IMR-90 (cell line): ENCODE results near the gene SH3BP4. TPM values are rescaled to one million over a fixed set of nuclear protein-coding genes. Genes with fewer than 3 reads are reported as not detected.

Experiments
- ATAC-seq: fragments of 200-7000 bp; cut with Tn5 transposase; 2 replicates; pipeline ENCODE4 v1.9.1; 2020; ENCODE audit warnings: low read depth, mild to moderate bottlenecking, moderate library complexity
- BruUV-seq: library from RNA; stranded (reverse); fragments of 400-500 nt; replicated peaks from 2 replicates; lab custom pipeline; 2021; lab: Mats Ljungman, UMichigan
- CTCF ChIA-PET: fragments of 300-600 bp; formaldehyde crosslinking; extraction: SDS; loops from one replicate; lab custom pipeline; 2021; ENCODE audit warnings: antibody characterized with exemption; lab: Yijun Ruan, JAX
- POLR2A ChIA-PET: fragments of 300-600 bp; sonication (Branson Sonifier 250); formaldehyde crosslinking; loops from one replicate; lab custom pipeline; 2022; ENCODE audit warnings: antibody characterized with exemption; ENCODE audit not compliant: unreplicated experiment; lab: Charles Lee
- DNase-seq: peaks from one replicate; pipeline ENCODE4 v3.0.0; 2013
- H2AFZ ChIP-seq: replicated peaks from 2 replicates; pipeline ENCODE3; 2013; ENCODE audit warnings: low read length, mild to moderate bottlenecking; ENCODE audit not compliant: poor library complexity
- H2AK5ac ChIP-seq: 2 replicates; pipeline ENCODE4 v1.6.1; 2013; ENCODE audit warnings: low read depth, low read length, inconsistent platforms
- H2AK9ac ChIP-seq: replicated peaks from 2 replicates; pipeline ENCODE3; 2013; ENCODE audit warnings: mild to moderate bottlenecking, low read depth, low read length, moderate library complexity; ENCODE audit not compliant: poor library complexity
- H2BK120ac ChIP-seq: 2 replicates; pipeline ENCODE4 v1.6.1; 2013; ENCODE audit warnings: low read depth, low read length, inconsistent platforms
- H2BK15ac ChIP-seq: 3 replicates; pipeline ENCODE4 v1.6.1; 2013; ENCODE audit warnings: low read depth, low read length, inconsistent platforms
- H2BK20ac ChIP-seq: 2 replicates; pipeline ENCODE4 v1.6.1; 2013; ENCODE audit warnings: low read depth, mild to moderate bottlenecking, inconsistent platforms, low read length, moderate library complexity
- H2BK5ac ChIP-seq: 2 replicates; pipeline ENCODE4 v1.6.1; 2013; ENCODE audit warnings: mild to moderate bottlenecking, low read depth, low read length, inconsistent platforms; ENCODE audit not compliant: poor library complexity, severe bottlenecking
- H3K14ac ChIP-seq: replicated peaks from 2 replicates; pipeline ENCODE4 v1.6.1; 2013; ENCODE audit warnings: low read depth, low read length, inconsistent platforms
- H3K18ac ChIP-seq: 2 replicates; pipeline ENCODE4 v1.6.1; 2013; ENCODE audit warnings: low read depth, low read length, control low read depth
- H3K23ac ChIP-seq: 2 replicates; pipeline ENCODE4 v1.6.1; 2013; ENCODE audit warnings: low read depth, low read length, inconsistent platforms
- H3K27ac ChIP-seq: 2 replicates; pipeline ENCODE4 v1.5.1; 2013; ENCODE audit warnings: mild to moderate bottlenecking, control low read depth, low read length; ENCODE audit not compliant: insufficient read depth
- H3K27me3 ChIP-seq: 2 replicates; pipeline ENCODE4 v1.6.1; 2013; ENCODE audit warnings: low read length; ENCODE audit not compliant: control insufficient read depth, insufficient read depth
- H3K36me3 ChIP-seq: 2 replicates; pipeline ENCODE4 v1.6.1; 2013; ENCODE audit warnings: low read length, mixed read lengths; ENCODE audit not compliant: control insufficient read depth, insufficient read depth
- H3K4ac ChIP-seq: 2 replicates; pipeline ENCODE4 v1.6.1; 2013; ENCODE audit warnings: low read depth, low read length, inconsistent platforms
- H3K4me1 ChIP-seq: 2 replicates; pipeline ENCODE4 v1.6.1; 2013; ENCODE audit warnings: low read length, mixed read lengths; ENCODE audit not compliant: control insufficient read depth, insufficient read depth
- H3K4me2 ChIP-seq: 2 replicates; pipeline ENCODE4 v1.6.1; 2013; ENCODE audit warnings: low read depth, mild to moderate bottlenecking, control low read depth, low read length, moderate library complexity
- H3K4me3 ChIP-seq: 2 replicates; pipeline ENCODE4 v1.5.1; 2013; ENCODE audit warnings: low read depth, mild to moderate bottlenecking, control low read depth, low read length, moderate library complexity; ENCODE audit not compliant: insufficient read depth
- H3K56ac ChIP-seq: 2 replicates; pipeline ENCODE4 v1.6.1; 2013; ENCODE audit warnings: low read length, inconsistent platforms; ENCODE audit not compliant: insufficient read depth; ENCODE audit errors: extremely low read depth
- H3K79me1 ChIP-seq, 2 experiments: 2 replicates each; pipeline ENCODE4 v1.6.1; 2013; ENCODE audit warnings: low read length in 2 of 2, inconsistent platforms in 1 of 2, low read depth in 1 of 2
- H3K9ac ChIP-seq: 2 replicates; pipeline ENCODE4 v1.6.1; 2013; ENCODE audit warnings: low read depth, low read length, control low read depth
- H3K9me1 ChIP-seq: 2 replicates; pipeline ENCODE4 v1.6.1; 2013; ENCODE audit warnings: low read length, inconsistent platforms; ENCODE audit not compliant: insufficient read depth
- H3K9me3 ChIP-seq: 2 replicates; pipeline ENCODE4 v1.6.1; 2013; ENCODE audit warnings: low read length; ENCODE audit not compliant: control insufficient read depth, insufficient read depth
- H4K20me1 ChIP-seq: 2 replicates; pipeline ENCODE4 v1.6.1; 2013; ENCODE audit warnings: low read length, inconsistent platforms; ENCODE audit not compliant: insufficient read depth
- H4K5ac ChIP-seq: 2 replicates; pipeline ENCODE4 v1.6.1; 2013; ENCODE audit warnings: mild to moderate bottlenecking, low read depth, low read length, control low read depth
- H4K8ac ChIP-seq, 2 experiments: 2 replicates each; pipeline ENCODE4 v1.6.1; 2013; ENCODE audit warnings: low read depth in 2 of 2, low read length in 2 of 2, control low read depth in 1 of 2, inconsistent platforms in 1 of 2
- H4K91ac ChIP-seq: 2 replicates; pipeline ENCODE4 v1.6.1; 2013; ENCODE audit warnings: low read depth, low read length, inconsistent platforms; ENCODE audit not compliant: insufficient read depth
- CHD1 ChIP-seq: IDR thresholded peaks from 2 replicates; pipeline ENCODE4 v1.6.1; 2012; ENCODE audit warnings: low read depth, low read length, improper control_type of control experiment
- MAFK ChIP-seq: IDR thresholded peaks from 2 replicates; pipeline ENCODE4 v1.6.1; 2012; ENCODE audit warnings: low read depth, low read length, improper control_type of control experiment
- MAZ ChIP-seq: IDR thresholded peaks from 2 replicates; pipeline ENCODE4 v1.6.1; 2012; ENCODE audit warnings: low read depth, mild to moderate bottlenecking, low read length, improper control_type of control experiment, moderate library complexity, borderline replicate concordance
- RCOR1 ChIP-seq: IDR thresholded peaks from 2 replicates; pipeline ENCODE4 v1.6.1; 2012; ENCODE audit warnings: mild to moderate bottlenecking, low read length, improper control_type of control experiment; ENCODE audit not compliant: insufficient replicate concordance
- USF2 ChIP-seq: fragments of 150-350 bp; IDR thresholded peaks from 2 replicates; pipeline ENCODE4 v1.6.1; 2017; ENCODE audit warnings: mild to moderate bottlenecking, antibody characterized with exemption, low read length, low read depth
- WGBS, 2 experiments: methylation state at CpG; one replicate each; pipeline versions ENCODE4 v1.1.5 to v1.1.7; 2013; ENCODE audit warnings: missing lambda C conversion rate in 2 of 2; ENCODE audit not compliant: insufficient read length in 1 of 2; ENCODE audit errors: extremely low coverage in 2 of 2; 5-methylcytosine and 5-hydroxymethylcytosine counted together
- dilution Hi-C: fragments of 300-500 bp; cut with HindIII; formaldehyde crosslinking; loops from one replicate; pipeline ENCODE4 v1.14.3; 2018; ENCODE audit warnings: low sequenced_read_pairs; ENCODE audit not compliant: unreplicated experiment
- in situ Hi-C: fragments of 300-500 bp; cut with MboI; formaldehyde crosslinking; loops from 3 replicates; pipeline ENCODE4 v1.14.3; 2019; ENCODE audit warnings: low sequenced_read_pairs, inconsistent platforms, mixed read lengths
- intact Hi-C: fragments of 100-400 bp; cut with micrococcal nuclease; formaldehyde crosslinking; loops from 2 replicates; pipeline ENCODE4 v1.10.0; 2022
- polyA plus RNA-seq, 3 experiments: library from polyadenylated mRNA; depleted of rRNA; stranded (reverse); fragments of >200 nt; gene quantifications; 2 replicates each; pipeline ENCODE4 v1.2.3, GENCODE V29; 2012; ENCODE audit warnings: low replicate concordance in 1 of 3
- total RNA-seq: library from RNA; depleted of rRNA; stranded (reverse); fragments of >200 nt; gene quantifications from 2 replicates; pipeline ENCODE4 v1.2.3, GENCODE V29; 2012

SH3BP4 gene
- total and polyA plus RNA-seq, 2 of the 4 experiments (the other 2 are of a cell fraction) = 104 to 122 TPM

DNA sequence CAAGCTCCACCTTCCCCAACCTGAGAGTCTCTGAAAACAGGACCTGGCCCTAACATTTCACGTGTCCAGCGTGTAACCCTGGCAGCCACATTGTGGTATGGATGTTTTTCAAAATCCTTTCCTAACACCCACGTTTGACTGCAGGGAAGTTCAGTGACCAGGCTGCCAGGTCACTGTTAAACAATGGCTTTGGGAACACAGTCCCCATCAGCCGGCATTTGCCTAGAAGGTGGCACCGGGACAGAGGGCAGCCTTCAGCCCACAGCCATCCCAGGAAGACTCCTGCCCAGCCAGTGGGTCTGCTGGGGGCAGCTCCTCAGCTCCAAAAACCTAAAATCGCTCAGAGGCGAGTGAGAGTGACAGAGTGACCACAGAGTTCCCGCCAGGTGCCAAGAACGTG lies 140.2 kb downstream of the SH3BP4 start:
- no peak for DNase-seq
- Histone ChIP-seq H4K5ac (no peak overlapping the region), H2BK5ac (no peak overlapping the region), H3K9me1 (no peaks in the 10 kb centered on the region), H3K23ac (no peak overlapping the region), H3K56ac (no peak overlapping the region), H3K27ac (no peak overlapping the region), H3K4ac (no peak overlapping the region), H2BK20ac (no peak overlapping the region), H3K4me2 (no peak overlapping the region), H4K20me1 (no peaks in the 10 kb centered on the region), H3K9ac (no peak overlapping the region), H2AK9ac (no peak overlapping the region), H3K9me3 (no peaks in the 10 kb centered on the region), H3K27me3 (0 out of 2 replicates have a peak, but pooled peaks cover 1% of the 10 kb centered on the region), H2BK120ac (no peak overlapping the region), H3K4me1 (peaks cover 3% of the 10 kb centered on the region), H4K8ac (no peak overlapping the region), H2AK5ac (no peak overlapping the region; the same call in 1 of the 2 replicates), H3K14ac (no peak overlapping the region), H3K36me3 (no peaks in the 10 kb centered on the region), H2AFZ (no peak overlapping the region), H4K91ac (no peak overlapping the region), H3K18ac (no peak overlapping the region), H3K79me1 (no peaks in the 10 kb centered on the region), H3K4me3 (no peak overlapping the region), H2BK15ac (no peak overlapping the region)
- in situ Hi-C loops (no loop called here), dilution Hi-C loops (no loop called here), intact Hi-C loops (no loop called here)
- ChIA-PET POLR2A (interaction anchor here (0.6 kb wide), 1 partner anchor 1013 kb away, joined by 5 read pairs; no protein-coding TSS in a partner anchor), CTCF (no interaction called here)
- WGBS, 2 experiments = 95% methylated on average over 4 of the region's 9 CpGs; no CpG with 5 or more reads in 1 of the 2 experiments
- BruUV-seq = no TSS peak
- ATAC-seq = no peak
- TF ChIP-seq CHD1 (no peak), MAFK (no peak), USF2 (no peak), RCOR1 (no peak), MAZ (no peak)
